Activated CD4-positive, alpha-beta T cell treated with anti-CD3 and anti-CD28 coated beads, Interleukin-2, amount 50 U/mL, for 48 hours (primary cell): Measurements from ENCODE around the gene C19orf38.

ENCODE experiments used
- DNase-seq, 2 experiments: peaks; one replicate each; pipeline ENCODE4 v3.0.0-alpha.2; 2020

C19orf38 gene

DNA sequence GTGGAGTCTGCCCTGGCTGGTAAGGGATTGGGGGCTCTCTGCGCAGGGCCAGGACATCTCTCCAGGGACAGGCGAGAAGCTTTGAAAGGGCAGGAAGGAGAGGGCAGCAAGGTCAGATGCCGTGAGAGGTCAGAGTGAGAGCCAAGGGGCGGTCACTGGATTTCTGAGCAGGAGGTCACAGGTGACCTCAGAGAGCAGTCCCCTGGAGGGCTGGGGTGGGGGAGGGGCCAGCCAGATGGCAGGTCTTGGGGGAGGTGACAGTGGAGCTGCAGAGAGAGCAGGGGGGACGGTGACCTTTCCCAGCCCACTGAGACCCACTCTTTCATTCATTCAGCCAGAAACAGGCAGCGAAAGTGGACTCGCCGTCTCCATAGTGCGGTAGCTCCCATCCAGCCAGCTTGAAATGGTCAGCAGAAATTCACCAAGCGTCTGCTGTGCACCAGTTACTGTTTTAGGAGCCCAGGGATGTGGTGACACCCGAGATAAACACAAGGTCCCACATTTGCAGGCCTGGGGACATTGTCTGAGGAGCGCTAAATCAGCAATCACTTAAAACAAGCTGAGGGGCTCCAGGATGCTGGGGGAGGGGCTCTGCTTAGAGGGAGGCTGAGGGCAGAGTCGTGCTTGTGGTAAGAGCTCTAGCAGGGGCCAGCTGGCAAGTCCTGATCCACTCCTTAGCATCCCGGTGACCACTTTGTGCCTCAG, 33.3 kb downstream of the C19orf38 start:
- no peak for DNase-seq

DNA sequence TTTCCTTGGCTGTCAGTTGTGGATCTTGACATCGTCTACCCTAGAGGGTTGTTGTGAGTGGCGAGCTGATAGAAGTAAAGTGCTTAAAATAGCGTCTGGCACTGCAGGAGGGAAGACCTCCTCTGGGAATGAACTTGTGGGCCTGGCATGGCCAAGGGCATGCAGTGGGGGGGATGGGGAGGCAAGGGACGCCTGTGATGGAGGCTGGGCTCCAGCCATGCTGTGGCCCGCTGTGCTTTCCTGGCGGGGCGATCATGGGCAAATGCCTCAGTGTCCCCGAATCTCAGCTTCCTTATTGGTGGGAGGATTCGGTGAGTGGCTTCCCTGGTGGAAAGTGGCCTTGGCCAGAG, 33.9 kb downstream of the C19orf38 start:
- DNase-seq, result no peak

DNA sequence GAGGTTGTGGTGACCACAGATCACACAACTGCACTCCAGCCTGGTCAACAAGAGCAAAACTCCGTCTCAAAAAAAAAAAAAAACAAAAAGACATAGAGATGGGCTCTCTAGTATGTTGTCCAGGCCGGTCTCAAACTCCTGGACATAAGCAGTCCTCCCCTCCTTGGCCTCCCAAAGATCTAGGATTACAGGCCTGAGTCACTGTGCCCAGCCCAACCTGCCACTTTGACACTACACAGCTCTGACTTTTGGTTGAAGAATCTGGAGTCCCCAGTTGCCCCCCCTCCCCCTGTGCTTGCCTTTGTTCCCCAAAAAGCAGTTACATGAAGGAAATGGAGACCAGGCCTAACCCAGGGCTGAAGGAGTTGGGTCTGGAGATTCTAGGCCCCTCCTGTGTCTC, 36.1 kb downstream of the C19orf38 start:
- DNase-seq, result no peak

- no peak for DNase-seq
Measured at GRCh38 chr19:10885201-10886169, 37.3 kb downstream of the C19orf38 start.

GRCh38 chr19:10887616-10888367, 39.6 kb downstream of the C19orf38 start:
- DNase-seq, result no peak

- DNase-seq, result no peak
Measured at GRCh38 chr19:10888421-10888866, 40.2 kb downstream of the C19orf38 start.

DNA sequence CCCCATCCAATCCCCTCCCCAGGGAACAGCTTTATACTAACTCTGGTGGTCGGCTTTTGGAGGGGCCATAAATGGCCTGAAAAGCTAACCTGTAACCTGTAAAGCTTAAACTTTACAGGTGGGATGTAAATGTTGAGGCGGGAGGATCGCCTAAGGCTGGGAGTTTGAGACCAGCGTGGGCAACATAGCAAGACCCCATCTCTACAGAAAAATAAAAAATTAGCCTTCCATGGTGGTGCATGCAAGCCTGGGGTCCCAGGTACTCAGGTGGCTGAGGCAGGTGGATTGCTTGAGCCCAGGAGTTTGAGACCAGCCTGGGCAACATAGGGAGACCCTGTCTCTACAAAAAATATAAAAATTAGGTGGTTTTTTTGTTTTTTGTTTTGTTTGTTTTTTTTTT, 41.7 kb downstream of the C19orf38 start:
- DNase-seq, result no peak

DNA sequence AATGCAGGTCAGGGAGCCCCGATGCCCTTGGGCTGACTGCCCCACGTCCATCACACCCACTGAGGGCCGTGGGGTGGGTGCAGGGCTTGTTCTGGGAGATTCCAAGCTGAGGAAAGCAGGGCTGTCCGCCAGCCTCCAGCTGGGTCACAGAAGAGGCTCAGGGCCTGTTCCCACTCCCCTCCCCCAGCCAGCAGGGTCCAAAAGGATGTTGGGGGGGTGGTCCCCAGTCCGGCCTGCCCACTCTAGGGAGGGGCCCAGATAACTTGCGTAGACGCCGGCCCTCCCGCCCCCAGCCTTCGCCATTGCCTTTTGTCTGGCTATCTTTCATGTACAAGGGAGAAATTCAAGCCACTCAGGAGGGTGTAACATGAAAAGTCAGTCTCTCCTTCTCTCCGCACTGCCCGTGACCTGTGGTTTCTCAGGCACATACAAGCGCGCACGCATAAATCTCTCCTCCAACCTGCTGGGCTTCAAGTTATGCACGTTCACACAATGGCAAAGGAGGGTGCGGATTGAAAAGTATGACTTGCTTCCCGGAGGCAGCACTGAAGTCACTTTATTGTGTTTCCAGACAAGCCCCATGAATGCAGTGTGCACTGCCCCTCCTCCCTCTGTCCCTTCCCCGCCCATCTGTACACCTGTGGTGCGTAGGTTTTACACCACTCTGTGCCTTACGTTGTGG, 43.3 kb downstream of the C19orf38 start:
- no peak for DNase-seq

DNA sequence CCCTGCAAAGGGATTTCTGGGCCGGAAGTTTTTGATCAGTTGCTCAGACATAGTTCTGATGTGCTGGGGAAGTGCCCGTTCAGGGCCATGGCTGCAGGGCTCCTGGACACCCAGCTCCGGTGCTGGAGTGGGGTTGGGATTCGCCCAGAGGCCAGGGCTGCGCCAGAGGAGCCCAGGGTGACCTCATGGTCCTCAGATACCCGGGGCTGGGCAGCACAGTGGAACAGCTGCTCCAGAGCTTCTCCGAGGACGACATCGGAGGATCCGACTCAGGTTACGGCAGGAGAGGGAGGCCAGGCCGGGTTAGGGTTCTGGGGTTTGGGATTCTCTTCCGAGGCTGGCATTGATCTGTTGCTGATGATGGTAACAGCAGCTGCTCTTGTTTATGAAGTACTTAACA, 44.0 kb downstream of the C19orf38 start:
- no peak for DNase-seq

DNA sequence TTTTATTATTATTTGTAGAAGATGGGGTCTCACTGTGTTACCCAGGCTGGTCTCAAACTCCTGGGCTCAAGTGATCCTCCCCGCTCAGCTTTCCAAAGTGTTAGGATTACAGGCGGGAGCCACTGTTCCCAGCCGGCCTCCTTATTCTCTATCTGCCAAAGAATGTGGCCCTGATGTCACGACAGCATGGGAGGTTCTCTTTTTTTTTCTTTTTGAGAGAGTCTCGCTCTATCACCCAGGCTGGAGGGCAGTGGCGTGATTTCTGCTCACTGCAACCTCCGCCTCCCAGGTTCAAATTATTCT, 46.6 kb downstream of the C19orf38 start:
- DNase-seq, result no peak

- DNase-seq, result no peak
Measured at GRCh38 chr19:10895363-10895762, 47.1 kb downstream of the C19orf38 start.

- DNase-seq, result no peak
Measured at GRCh38 chr19:10895920-10896319, 47.7 kb downstream of the C19orf38 start.

DNA sequence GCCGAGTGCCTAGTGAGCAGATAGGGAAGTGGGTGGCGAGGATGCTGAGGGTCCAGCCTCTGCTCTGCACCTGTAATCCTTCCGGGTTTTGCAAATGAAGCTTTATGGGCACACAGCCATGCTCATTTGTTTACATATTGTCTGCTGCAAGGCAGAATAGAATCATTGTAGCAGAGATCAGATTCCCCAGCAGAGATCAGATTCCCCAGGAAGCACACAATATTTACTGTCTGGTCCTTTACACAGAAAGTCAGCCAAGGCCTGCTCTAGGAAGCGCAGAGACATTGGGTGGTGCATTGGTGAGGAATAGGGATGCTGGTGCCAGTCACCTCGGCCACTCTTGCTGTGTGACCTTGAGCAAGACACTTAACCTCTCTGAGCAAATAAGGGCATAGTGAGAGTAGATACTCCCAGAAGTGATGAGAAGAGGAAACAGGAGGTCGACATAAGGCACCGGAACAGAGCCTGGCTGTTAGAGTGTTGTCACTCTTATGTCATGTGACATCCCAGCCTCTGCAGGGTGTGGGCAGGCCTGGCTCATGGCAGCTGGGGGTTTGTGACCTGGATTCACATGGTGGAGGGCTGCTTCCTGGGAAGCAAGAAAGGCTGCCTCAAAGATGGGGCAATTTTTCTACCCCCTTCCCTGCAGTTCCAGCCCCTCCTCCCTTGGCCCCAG, 48.8 kb downstream of the C19orf38 start:
- DNase-seq, result no peak

GRCh38 chr19:10898633-10899032, 50.4 kb downstream of the C19orf38 start:
- no peak for DNase-seq

DNA sequence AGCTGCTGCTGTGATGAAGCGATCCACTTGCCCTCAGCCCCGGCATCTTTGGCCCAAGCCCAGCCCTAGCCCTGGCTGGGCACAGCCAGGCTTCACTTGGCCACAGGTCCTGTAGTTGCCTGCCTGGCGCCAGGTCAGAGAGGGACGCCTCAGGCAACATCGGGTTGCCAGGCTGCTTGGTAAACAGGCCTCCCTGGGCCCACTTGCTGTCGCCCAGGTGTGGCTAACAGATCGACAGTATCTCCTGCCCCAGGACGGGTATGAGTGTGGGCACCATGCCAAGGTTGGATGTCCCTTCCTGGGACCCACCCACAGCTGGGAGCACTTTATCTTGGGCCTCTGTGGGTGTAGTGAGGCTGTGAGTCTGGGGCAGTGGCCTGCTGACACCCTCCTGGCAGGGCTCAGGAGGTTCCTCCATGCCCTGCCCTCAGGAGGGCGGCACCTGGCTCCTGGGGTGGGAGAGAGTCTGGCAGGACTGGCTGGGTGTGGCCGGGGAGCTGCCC, 51.0 kb downstream of the C19orf38 start:
- DNase-seq, result no peak

DNA sequence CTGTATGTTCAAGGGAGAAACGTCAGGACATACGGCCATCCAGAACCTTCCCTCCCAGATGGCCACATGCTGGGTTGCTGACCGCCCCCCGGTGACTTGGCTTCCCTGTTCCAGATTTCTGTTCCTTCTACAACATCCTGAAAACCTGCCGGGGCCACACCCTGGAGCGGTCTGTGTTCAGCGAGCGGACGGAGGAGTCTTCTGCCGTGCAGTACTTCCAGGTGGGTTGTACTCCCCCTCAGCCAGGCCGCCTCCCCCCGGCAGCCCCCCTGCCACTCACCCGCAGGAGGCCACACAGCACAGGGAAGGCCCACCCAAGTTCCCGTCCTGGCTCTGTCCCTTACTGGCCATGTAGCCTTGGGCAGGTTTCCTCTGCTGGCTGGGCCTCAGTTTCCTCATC, 59.7 kb downstream of the C19orf38 start:
- no peak for DNase-seq

- no peak for DNase-seq
Measured at GRCh38 chr19:10908380-10908960, 60.3 kb downstream of the C19orf38 start.

DNA sequence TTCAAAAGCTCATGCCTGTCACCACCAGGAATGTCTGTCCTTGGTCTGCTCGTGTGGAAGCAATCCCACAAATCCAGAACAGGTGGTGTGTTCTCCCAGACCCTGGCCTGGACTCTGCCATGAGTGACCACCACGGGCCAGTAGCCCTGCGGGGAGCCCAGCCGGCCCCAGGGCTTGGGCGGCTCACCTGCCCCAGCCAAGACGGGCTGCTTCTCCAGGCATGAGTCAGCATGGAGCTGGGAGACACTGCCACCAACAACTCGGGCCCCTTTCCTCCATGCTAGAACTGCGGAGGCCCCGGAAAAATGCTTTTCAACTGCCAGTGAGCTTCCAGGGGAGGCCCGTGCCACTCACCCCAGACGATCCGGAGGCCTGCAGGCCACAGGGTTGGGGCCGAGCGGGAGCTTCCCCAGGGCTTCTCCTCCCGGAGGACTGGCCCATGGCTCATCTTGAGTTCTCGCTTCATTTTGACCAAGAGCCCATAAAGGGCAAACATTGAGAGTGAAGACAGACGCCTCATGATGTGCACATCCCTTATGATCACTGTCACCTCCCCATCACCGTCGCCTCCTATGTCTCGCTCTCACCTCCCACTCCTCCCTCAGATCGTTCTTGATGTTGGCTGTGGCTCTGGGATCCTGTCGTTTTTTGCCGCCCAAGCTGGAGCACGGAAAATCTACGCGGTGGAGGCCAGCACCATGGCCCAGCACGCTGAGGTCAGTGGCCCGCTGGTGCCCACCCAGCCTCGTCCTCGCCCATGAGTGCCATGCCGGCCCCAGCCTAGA, 63.6 kb downstream of the C19orf38 start:
- DNase-seq, result no peak

DNA sequence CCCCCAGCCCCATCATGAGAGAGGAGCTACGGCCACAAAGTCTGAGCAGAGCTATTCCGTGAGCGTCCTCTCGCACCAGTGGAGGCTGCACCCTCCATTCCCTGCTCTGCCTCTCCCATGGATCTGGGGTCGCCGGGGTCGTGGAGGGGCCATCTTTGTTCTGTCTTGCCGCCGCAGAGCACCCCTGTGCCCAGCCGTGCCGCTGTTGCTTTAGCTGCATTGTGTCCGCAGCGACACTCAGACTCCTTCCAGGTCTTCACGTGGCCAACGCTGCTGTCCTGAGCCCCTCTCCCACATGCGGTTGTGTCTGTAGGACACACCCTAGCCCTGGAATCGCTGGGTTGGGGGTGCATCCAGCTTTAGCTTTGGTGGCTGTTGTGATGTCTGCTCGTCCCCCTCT, 64.4 kb downstream of the C19orf38 start:
- no peak for DNase-seq

- DNase-seq, result no peak
Measured at GRCh38 chr19:10913716-10914340, 65.6 kb downstream of the C19orf38 start.
